ENCODE results near the gene CCDC28B. TPM values are rescaled to one million over a fixed set of nuclear protein-coding genes. Genes with fewer than 3 reads are reported as not detected.
A peak's percentile ranks its signal among the peaks of the same experiment; 100 is the strongest.

Gene CCDC28B
- total and polyA plus RNA-seq, 2 of the 13 experiments (the other 11 are each of a cell fraction or from before 2014, with no cell fraction given) = 2.6 to 3.5 TPM

DNA sequence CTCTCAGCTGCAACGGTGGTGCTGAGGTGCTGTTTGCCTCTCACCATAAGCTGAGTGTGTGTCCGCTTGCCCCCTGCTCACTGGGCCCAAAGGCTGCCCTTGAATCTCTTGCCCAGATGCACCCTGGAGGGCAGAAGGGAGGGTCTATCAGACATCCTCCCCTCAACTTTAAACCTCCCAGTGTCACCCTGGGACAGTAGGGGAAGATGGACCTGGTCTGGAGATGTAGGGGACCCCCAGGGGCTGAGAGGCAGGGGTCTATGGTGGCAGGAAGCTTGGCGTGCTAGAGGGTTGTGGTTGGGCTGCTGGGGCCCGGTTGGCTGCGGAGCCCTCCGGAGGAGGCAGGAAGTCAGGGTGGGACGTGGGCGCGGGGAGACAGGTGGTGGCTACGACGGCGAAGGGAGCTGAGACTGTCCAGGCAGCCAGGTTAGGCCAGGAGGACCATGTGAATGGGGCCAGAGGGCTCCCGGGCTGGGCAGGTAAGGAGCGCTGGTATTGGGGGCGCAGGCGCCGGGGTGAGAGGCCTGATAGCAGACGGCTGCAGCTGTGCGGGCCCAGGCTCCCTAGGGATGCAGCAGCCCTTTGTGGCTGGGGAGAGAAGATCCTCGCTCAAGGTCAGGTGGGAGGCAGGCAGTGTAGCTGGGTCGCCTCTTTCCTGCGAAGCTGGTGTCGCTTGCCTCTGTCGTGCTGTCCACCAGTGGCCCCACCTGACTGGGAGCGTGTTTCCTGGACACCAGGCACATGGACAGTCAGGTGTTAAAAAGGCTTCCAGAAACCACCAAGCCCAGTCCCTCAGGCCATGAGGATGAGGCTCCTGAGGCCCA is 50.7 kb downstream of the CCDC28B start, which contains the start of gene LCK (continued):
- TF ChIP-seq, protein P1, sequence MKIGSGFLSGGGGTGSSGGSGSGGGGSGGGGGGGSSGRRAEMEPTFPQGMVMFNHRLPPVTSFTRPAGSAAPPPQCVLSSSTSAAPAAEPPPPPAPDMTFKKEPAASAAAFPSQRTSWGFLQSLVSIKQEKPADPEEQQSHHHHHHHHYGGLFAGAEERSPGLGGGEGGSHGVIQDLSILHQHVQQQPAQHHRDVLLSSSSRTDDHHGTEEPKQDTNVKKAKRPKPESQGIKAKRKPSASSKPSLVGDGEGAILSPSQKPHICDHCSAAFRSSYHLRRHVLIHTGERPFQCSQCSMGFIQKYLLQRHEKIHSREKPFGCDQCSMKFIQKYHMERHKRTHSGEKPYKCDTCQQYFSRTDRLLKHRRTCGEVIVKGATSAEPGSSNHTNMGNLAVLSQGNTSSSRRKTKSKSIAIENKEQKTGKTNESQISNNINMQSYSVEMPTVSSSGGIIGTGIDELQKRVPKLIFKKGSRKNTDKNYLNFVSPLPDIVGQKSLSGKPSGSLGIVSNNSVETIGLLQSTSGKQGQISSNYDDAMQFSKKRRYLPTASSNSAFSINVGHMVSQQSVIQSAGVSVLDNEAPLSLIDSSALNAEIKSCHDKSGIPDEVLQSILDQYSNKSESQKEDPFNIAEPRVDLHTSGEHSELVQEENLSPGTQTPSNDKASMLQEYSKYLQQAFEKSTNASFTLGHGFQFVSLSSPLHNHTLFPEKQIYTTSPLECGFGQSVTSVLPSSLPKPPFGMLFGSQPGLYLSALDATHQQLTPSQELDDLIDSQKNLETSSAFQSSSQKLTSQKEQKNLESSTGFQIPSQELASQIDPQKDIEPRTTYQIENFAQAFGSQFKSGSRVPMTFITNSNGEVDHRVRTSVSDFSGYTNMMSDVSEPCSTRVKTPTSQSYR (CRISPR knock-in tag; IDR thresholded peaks at IDR 0.05; ENCODE audit: borderline replicate concordance) = no peak
- no peak for TF ChIP-seq ZNF382 (CRISPR knock-in tag; IDR thresholded peaks at IDR 0.05; ENCODE audit: borderline replicate concordance)
- TF ChIP-seq, protein P2, sequence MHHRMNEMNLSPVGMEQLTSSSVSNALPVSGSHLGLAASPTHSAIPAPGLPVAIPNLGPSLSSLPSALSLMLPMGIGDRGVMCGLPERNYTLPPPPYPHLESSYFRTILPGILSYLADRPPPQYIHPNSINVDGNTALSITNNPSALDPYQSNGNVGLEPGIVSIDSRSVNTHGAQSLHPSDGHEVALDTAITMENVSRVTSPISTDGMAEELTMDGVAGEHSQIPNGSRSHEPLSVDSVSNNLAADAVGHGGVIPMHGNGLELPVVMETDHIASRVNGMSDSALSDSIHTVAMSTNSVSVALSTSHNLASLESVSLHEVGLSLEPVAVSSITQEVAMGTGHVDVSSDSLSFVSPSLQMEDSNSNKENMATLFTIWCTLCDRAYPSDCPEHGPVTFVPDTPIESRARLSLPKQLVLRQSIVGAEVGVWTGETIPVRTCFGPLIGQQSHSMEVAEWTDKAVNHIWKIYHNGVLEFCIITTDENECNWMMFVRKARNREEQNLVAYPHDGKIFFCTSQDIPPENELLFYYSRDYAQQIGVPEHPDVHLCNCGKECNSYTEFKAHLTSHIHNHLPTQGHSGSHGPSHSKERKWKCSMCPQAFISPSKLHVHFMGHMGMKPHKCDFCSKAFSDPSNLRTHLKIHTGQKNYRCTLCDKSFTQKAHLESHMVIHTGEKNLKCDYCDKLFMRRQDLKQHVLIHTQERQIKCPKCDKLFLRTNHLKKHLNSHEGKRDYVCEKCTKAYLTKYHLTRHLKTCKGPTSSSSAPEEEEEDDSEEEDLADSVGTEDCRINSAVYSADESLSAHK (CRISPR knock-in tag; IDR thresholded peaks at IDR 0.05; ENCODE audit: borderline replicate concordance) = no peak
- TF ChIP-seq, protein P3, sequence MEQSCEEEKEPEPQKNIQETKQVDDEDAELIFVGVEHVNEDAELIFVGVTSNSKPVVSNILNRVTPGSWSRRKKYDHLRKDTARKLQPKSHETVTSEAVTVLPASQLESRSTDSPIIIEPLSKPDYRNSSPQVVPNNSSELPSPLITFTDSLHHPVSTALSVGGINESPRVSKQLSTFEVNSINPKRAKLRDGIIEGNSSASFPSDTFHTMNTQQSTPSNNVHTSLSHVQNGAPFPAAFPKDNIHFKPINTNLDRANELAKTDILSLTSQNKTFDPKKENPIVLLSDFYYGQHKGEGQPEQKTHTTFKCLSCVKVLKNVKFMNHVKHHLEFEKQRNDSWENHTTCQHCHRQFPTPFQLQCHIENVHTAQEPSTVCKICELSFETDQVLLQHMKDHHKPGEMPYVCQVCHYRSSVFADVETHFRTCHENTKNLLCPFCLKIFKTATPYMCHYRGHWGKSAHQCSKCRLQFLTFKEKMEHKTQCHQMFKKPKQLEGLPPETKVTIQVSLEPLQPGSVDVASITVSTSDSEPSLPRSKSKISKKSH (CRISPR knock-in tag; IDR thresholded peaks at IDR 0.05; ENCODE audit: borderline replicate concordance) = no peak
- TF ChIP-seq, protein P4, sequence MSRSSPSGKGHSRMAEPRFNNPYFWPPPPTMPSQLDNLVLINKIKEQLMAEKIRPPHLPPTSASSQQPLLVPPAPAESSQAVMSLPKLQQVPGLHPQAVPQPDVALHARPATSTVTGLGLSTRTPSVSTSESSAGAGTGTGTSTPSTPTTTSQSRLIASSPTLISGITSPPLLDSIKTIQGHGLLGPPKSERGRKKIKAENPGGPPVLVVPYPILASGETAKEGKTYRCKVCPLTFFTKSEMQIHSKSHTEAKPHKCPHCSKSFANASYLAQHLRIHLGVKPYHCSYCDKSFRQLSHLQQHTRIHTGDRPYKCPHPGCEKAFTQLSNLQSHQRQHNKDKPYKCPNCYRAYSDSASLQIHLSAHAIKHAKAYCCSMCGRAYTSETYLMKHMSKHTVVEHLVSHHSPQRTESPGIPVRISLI (CRISPR knock-in tag; IDR thresholded peaks at IDR 0.05; ENCODE audit: borderline replicate concordance) = no peak
- TF ChIP-seq HNRNPK (IDR thresholded peaks at IDR 0.05; ENCODE audit: low read depth, low read length, poor library complexity, severe bottlenecking) = no peak
- TF ChIP-seq TMF1 (CRISPR knock-in tag; IDR thresholded peaks at IDR 0.05; ENCODE audit: low read depth) = no peak
- TF ChIP-seq, protein P5, sequence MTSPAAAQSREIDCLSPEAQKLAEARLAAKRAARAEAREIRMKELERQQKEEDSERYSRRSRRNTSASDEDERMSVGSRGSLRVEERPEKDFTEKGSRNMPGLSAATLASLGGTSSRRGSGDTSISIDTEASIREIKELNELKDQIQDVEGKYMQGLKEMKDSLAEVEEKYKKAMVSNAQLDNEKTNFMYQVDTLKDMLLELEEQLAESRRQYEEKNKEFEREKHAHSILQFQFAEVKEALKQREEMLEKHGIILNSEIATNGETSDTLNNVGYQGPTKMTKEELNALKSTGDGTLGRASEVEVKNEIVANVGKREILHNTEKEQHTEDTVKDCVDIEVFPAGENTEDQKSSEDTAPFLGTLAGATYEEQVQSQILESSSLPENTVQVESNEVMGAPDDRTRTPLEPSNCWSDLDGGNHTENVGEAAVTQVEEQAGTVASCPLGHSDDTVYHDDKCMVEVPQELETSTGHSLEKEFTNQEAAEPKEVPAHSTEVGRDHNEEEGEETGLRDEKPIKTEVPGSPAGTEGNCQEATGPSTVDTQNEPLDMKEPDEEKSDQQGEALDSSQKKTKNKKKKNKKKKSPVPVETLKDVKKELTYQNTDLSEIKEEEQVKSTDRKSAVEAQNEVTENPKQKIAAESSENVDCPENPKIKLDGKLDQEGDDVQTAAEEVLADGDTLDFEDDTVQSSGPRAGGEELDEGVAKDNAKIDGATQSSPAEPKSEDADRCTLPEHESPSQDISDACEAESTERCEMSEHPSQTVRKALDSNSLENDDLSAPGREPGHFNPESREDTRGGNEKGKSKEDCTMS (CRISPR knock-in tag; conservative IDR thresholded peaks at IDR 0.05) = no peak
- TF ChIP-seq ZNF607 (CRISPR knock-in tag; IDR thresholded peaks at IDR 0.05; ENCODE audit: borderline replicate concordance) = no peak
- no peak for TF ChIP-seq NFRKB (IDR thresholded peaks at IDR 0.05)
- TF ChIP-seq ZNF253 (CRISPR knock-in tag; IDR thresholded peaks at IDR 0.05; ENCODE audit: borderline replicate concordance) = no peak
- peak in 1 of 2 experiments; percentile 79; a peak in 3 of 4 replicates for TF ChIP-seq POLR2A (IDR thresholded peaks at IDR 0.05; ENCODE audit: insufficient read depth in 1 of 2, low read depth in 2 of 2, low read length in 2 of 2)
- TF ChIP-seq, protein P6, sequence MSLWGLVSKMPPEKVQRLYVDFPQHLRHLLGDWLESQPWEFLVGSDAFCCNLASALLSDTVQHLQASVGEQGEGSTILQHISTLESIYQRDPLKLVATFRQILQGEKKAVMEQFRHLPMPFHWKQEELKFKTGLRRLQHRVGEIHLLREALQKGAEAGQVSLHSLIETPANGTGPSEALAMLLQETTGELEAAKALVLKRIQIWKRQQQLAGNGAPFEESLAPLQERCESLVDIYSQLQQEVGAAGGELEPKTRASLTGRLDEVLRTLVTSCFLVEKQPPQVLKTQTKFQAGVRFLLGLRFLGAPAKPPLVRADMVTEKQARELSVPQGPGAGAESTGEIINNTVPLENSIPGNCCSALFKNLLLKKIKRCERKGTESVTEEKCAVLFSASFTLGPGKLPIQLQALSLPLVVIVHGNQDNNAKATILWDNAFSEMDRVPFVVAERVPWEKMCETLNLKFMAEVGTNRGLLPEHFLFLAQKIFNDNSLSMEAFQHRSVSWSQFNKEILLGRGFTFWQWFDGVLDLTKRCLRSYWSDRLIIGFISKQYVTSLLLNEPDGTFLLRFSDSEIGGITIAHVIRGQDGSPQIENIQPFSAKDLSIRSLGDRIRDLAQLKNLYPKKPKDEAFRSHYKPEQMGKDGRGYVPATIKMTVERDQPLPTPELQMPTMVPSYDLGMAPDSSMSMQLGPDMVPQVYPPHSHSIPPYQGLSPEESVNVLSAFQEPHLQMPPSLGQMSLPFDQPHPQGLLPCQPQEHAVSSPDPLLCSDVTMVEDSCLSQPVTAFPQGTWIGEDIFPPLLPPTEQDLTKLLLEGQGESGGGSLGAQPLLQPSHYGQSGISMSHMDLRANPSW (CRISPR knock-in tag; IDR thresholded peaks at IDR 0.05; ENCODE audit: borderline replicate concordance) = no peak
